KMS-11 (cell line): Measurements from ENCODE around the gene HNRNPC.

ENCODE experiments used
- H2AFZ ChIP-seq: fragments of 200-600 bp; sonication (generic); 2 replicates; pipeline ENCODE4 v1.6.1; 2016; ENCODE audit warnings: antibody characterized with exemption, mixed run types, low read depth
- H3K27ac ChIP-seq: fragments of 200-600 bp; sonication (generic); 2 replicates; pipeline ENCODE4 v1.6.1; 2016; ENCODE audit warnings: mild to moderate bottlenecking, mixed run types
- H3K27me3 ChIP-seq: fragments of 200-600 bp; sonication (generic); 2 replicates; pipeline ENCODE4 v1.6.1; 2017; ENCODE audit warnings: mild to moderate bottlenecking, low read depth, mixed run types, moderate library complexity; ENCODE audit not compliant: insufficient read depth
- H3K36me3 ChIP-seq: fragments of 200-600 bp; sonication (generic); 2 replicates; pipeline ENCODE4 v1.6.1; 2017; ENCODE audit warnings: mild to moderate bottlenecking, mixed run types; ENCODE audit not compliant: insufficient read depth
- H3K4me1 ChIP-seq: fragments of 200-600 bp; sonication (generic); 2 replicates; pipeline ENCODE4 v1.6.1; 2016; ENCODE audit warnings: mild to moderate bottlenecking, low read depth, mixed run types; ENCODE audit not compliant: poor library complexity, severe bottlenecking
- H3K4me2 ChIP-seq: fragments of 200-600 bp; sonication (generic); 2 replicates; pipeline ENCODE4 v1.7.0; 2016; ENCODE audit warnings: mild to moderate bottlenecking, mixed run types
- H3K4me3 ChIP-seq: fragments of 200-600 bp; sonication (generic); IDR thresholded peaks from 2 replicates; pipeline ENCODE4 v1.6.1; 2017; ENCODE audit warnings: low read depth, low read length, mixed read lengths; ENCODE audit not compliant: insufficient read depth
- H3K79me2 ChIP-seq: fragments of 200-600 bp; sonication (generic); 2 replicates; pipeline ENCODE4 v1.6.1; 2016; ENCODE audit warnings: low read depth, mixed run types; ENCODE audit not compliant: insufficient read depth
- H3K9ac ChIP-seq: fragments of 200-600 bp; sonication (generic); 2 replicates; pipeline ENCODE4 v1.6.1; 2016; ENCODE audit warnings: mild to moderate bottlenecking, mixed run types
- H4K20me1 ChIP-seq: fragments of 200-600 bp; sonication (generic); 2 replicates; pipeline ENCODE4 v1.6.1; 2016; ENCODE audit warnings: mild to moderate bottlenecking, mixed run types; ENCODE audit not compliant: insufficient read depth
- CTCF ChIP-seq: fragments of 200-600 bp; sonication (generic); conservative IDR thresholded peaks from 2 replicates; pipeline ENCODE4 v1.6.1; 2017; ENCODE audit warnings: low read depth, mild to moderate bottlenecking, antibody characterized with exemption, low read length, moderate library complexity, mixed read lengths

Gene HNRNPC

GRCh38 chr14:21163871-21164291, 105.4 kb downstream of the HNRNPC start:
- TF ChIP-seq CTCF, result no peak
- H3K36me3 ChIP-seq, result no peaks in the 10 kb centered on the region
- no peak overlapping the region for H2AFZ ChIP-seq
- H3K9ac ChIP-seq, result no peak overlapping the region
- no peak overlapping the region for H3K27ac ChIP-seq
- no peaks in the 10 kb centered on the region for H3K79me2 ChIP-seq
- H3K27me3 ChIP-seq, result no peaks in the 10 kb centered on the region
- H3K4me1 ChIP-seq, result peaks cover 4% of the 10 kb centered on the region
- H3K4me3 ChIP-seq, result no peak overlapping the region
- H3K4me2 ChIP-seq, result no peak overlapping the region
- H4K20me1 ChIP-seq, result no peaks in the 10 kb centered on the region

- Histone ChIP-seq H3K4me2 (no peak overlapping the region), H3K79me2 (no peaks in the 10 kb centered on the region), H2AFZ (no peak overlapping the region), H3K36me3 (no peaks in the 10 kb centered on the region), H3K4me3 (no peak overlapping the region), H3K4me1 (peaks cover 4% of the 10 kb centered on the region), H3K9ac (no peak overlapping the region), H3K27me3 (no peaks in the 10 kb centered on the region), H4K20me1 (no peaks in the 10 kb centered on the region), H3K27ac (no peak overlapping the region)
- no peak for TF ChIP-seq CTCF
Measured at GRCh38 chr14:21162081-21162480, 107.2 kb downstream of the HNRNPC start.

- Histone ChIP-seq H2AFZ (no peak overlapping the region), H3K27ac (no peak overlapping the region), H3K36me3 (no peaks in the 10 kb centered on the region), H3K4me1 (peaks cover 2% of the 10 kb centered on the region), H3K4me2 (no peak overlapping the region), H3K9ac (no peak overlapping the region), H3K4me3 (no peak overlapping the region), H3K79me2 (no peaks in the 10 kb centered on the region), H4K20me1 (no peaks in the 10 kb centered on the region), H3K27me3 (no peaks in the 10 kb centered on the region)
- no peak for TF ChIP-seq CTCF
Measured at GRCh38 chr14:21160061-21160610, 109.1 kb downstream of the HNRNPC start.
